Keratinocyte (primary cell): ENCODE results near the gene CD3E. TPM values are rescaled to one million over a fixed set of nuclear protein-coding genes. Genes with fewer than 3 reads are reported as not detected.
A peak's percentile ranks its signal among the peaks of the same experiment; 100 is the strongest.

Experiments used
- DNase-seq: peaks from one replicate; pipeline ENCODE4 v3.0.0-alpha.2; 2011; ENCODE audit warnings: low read depth, missing footprints, low spot score
- FAIRE-seq: peaks from 2 replicates; lab custom pipeline; 2011; peaks lifted over from hg19 to GRCh38; lab: Jason Lieb, UNC
- H2AFZ ChIP-seq: 2 replicates; pipeline ENCODE4 v1.6.0; 2012; ENCODE audit warnings: low read length, control low read depth, inconsistent platforms; ENCODE audit not compliant: control insufficient read depth
- H3K27ac ChIP-seq: 2 replicates; pipeline ENCODE4 v1.5.1; 2011; ENCODE audit warnings: low read length; ENCODE audit not compliant: control insufficient read depth, insufficient read depth
- H3K27me3 ChIP-seq: 3 replicates; pipeline ENCODE4 v1.6.0; 2011; ENCODE audit warnings: low read length; ENCODE audit not compliant: control insufficient read depth, insufficient read depth; ENCODE audit errors: extremely low read depth
- H3K36me3 ChIP-seq, 2 experiments: 2 replicates in 1 of 2; 3 replicates in 1 of 2; pipeline ENCODE4 v1.5.1; 2011; ENCODE audit warnings: low read length in 2 of 2, mild to moderate bottlenecking in 1 of 2; ENCODE audit not compliant: control insufficient read depth in 2 of 2, insufficient read depth in 2 of 2; ENCODE audit errors: extremely low read depth in 1 of 2
- H3K4me1 ChIP-seq: 3 replicates; pipeline ENCODE4 v1.5.1; 2011; ENCODE audit warnings: low read length; ENCODE audit not compliant: control insufficient read depth, insufficient read depth; ENCODE audit errors: extremely low read depth
- H3K4me2 ChIP-seq: 3 replicates; pipeline ENCODE4 v1.6.0; 2011; ENCODE audit warnings: low read depth, low read length; ENCODE audit not compliant: control insufficient read depth, insufficient read depth; ENCODE audit errors: extremely low read depth
- H3K4me3 ChIP-seq, 3 experiments: fragments of 200-600 bp in 1 of 3; sonication (generic) in 1 of 3; 2 replicates in 2 of 3; 3 replicates in 1 of 3; pipeline ENCODE4 v1.5.1; 2011 to 2016; ENCODE audit warnings: low read length in 3 of 3, mild to moderate bottlenecking in 3 of 3, control low read depth in 2 of 3, inconsistent platforms in 1 of 3, low read depth in 1 of 3, mixed read lengths in 1 of 3, mixed run types in 1 of 3, moderate library complexity in 1 of 3; ENCODE audit not compliant: control insufficient read depth in 2 of 3, insufficient read depth in 2 of 3; ENCODE audit errors: extremely low read depth in 1 of 3
- H3K79me2 ChIP-seq: 2 replicates; pipeline ENCODE4 v1.6.0; 2012; ENCODE audit warnings: low read length; ENCODE audit not compliant: control insufficient read depth, insufficient read depth
- H3K9ac ChIP-seq: 3 replicates; pipeline ENCODE4 v1.6.0; 2011; ENCODE audit warnings: low read length; ENCODE audit not compliant: control insufficient read depth, insufficient read depth; ENCODE audit errors: extremely low read depth
- H3K9me1 ChIP-seq: 3 replicates; pipeline ENCODE4 v1.6.0; 2011; ENCODE audit warnings: low read length; ENCODE audit not compliant: control insufficient read depth, insufficient read depth; ENCODE audit errors: extremely low read depth
- H3K9me3 ChIP-seq: 2 replicates; pipeline ENCODE4 v1.5.1; 2012; ENCODE audit warnings: low read depth, low read length; ENCODE audit not compliant: control insufficient read depth
- H4K20me1 ChIP-seq: 3 replicates; pipeline ENCODE4 v1.6.0; 2011; ENCODE audit warnings: low read length; ENCODE audit not compliant: control insufficient read depth, insufficient read depth; ENCODE audit errors: extremely low read depth
- CTCF ChIP-seq, 3 experiments: IDR thresholded peaks in 1 of 3; conservative IDR thresholded peaks in 1 of 3; optimal IDR thresholded peaks in 1 of 3; 2 replicates in 2 of 3; 3 replicates in 1 of 3; pipeline versions ENCODE3 to v1.5.1; 2011; ENCODE audit warnings: low read length in 3 of 3, mild to moderate bottlenecking in 3 of 3, moderate library complexity in 2 of 3, control low read depth in 1 of 3, inconsistent platforms in 1 of 3; ENCODE audit not compliant: insufficient read depth in 2 of 3; ENCODE audit errors: extremely low read depth in 1 of 3
- EZH2 ChIP-seq: IDR thresholded peaks from one replicate; pipeline ENCODE4 v1.6.1; 2012; ENCODE audit warnings: inconsistent platforms, mild to moderate bottlenecking, low read length, moderate library complexity
- dilution Hi-C: fragments of 300-500 bp; cut with MboI; formaldehyde crosslinking; loops from one replicate; pipeline ENCODE4 v1.7.0; 2020; ENCODE audit warnings: low sequenced_read_pairs; ENCODE audit not compliant: extremely low pct_ligation_motif_present
- polyA plus RNA-seq, 5 experiments: library from polyadenylated mRNA; depleted of rRNA in 3 of 5; stranded (reverse) in 3 of 5; stranded (forward) in 1 of 5; unstranded in 1 of 5; fragments of >200 nt; gene quantifications; 1 replicate in 1 of 5; 2 replicates in 3 of 5; 3 replicates in 1 of 5; pipeline versions ENCODE4 v1.2.1 to v1.2.3, GENCODE V29; 2011 to 2012; ENCODE audit warnings: missing spikeins in 2 of 5, low read depth in 1 of 5, low replicate concordance in 1 of 5

CD3E gene
- polyA plus RNA-seq, 1 donor (not counting 4 experiments of a cell fraction or from before 2014, with no cell fraction given) = not detected

DNA sequence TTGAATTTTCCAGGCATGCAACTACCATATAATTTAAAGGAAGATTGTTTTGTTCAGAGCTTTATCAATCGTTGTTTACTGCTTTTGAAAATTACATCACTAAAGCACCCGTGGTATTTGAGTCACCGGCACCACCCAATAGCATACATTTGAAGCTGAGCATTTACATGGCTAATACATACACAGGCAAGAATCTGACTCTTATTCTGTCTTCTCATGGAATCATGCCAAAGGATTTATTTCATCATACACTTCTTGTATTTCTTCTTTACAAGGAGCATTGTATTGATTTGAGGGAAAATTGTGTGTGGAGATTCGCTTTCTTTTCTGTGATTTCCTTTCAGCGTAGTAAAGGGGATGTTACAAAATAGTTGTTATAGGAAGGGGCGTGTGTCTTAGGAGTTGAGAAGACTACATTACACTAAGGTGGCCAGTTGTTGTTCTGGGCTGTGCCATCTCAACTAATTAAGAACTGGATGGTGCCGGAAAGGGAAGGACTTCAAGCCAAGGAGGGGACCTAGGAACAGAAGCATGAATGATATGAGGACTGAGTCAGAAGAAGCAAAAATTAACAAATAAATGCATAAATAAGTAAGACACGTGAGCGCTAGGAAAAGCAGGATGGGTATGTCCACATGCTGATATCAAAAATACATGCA lies 12.9 kb upstream of the CD3E start:
- H3K79me2 ChIP-seq = no peaks in the 10 kb centered on the region
- H3K4me2 ChIP-seq = peak overlapping the region; percentile 76
- H3K4me1 ChIP-seq = peaks cover 28% of the 10 kb centered on the region
- no peaks in the 10 kb centered on the region for H3K9me1 ChIP-seq
- DNase-seq (peak; percentile 40), FAIRE-seq (peak; percentile 78)
- TF ChIP-seq CTCF (optimal IDR thresholded peaks at IDR 0.05 in 1 of 3, IDR thresholded peaks at IDR 0.05 in 1 of 3, conservative IDR thresholded peaks at IDR 0.05 in 1 of 3; ENCODE audit: extremely low read depth in 1 of 3, insufficient read depth in 2 of 3, low read length in 3 of 3) (no peak), EZH2 (no peak)
- H4K20me1 ChIP-seq = no peaks in the 10 kb centered on the region
- peak overlapping the region; percentile 52 for H3K9ac ChIP-seq
- H3K27ac ChIP-seq = peak overlapping the region; percentile 62
- no peaks in the 10 kb centered on the region for H3K36me3 ChIP-seq
- H3K27me3 ChIP-seq = no peaks in the 10 kb centered on the region
- H2AFZ ChIP-seq = peak overlapping the region; percentile 13
- dilution Hi-C loops = no loop called here
- peak overlapping the region in 1 of 3 experiments; percentile 50 for H3K4me3 ChIP-seq
- H3K9me3 ChIP-seq = no peaks in the 10 kb centered on the region

- no peaks in the 10 kb centered on the region for H3K9me3 ChIP-seq
- no peaks in the 10 kb centered on the region for H3K79me2 ChIP-seq
- dilution Hi-C loops = no loop called here
- no peaks in the 10 kb centered on the region for H3K36me3 ChIP-seq
- peaks cover 20% of the 10 kb centered on the region for H3K4me1 ChIP-seq
- DNase-seq (no peak), FAIRE-seq (no peak)
- no peaks in the 10 kb centered on the region for H3K9me1 ChIP-seq
- H3K4me3 ChIP-seq = no peak overlapping the region
- H4K20me1 ChIP-seq = no peaks in the 10 kb centered on the region
- TF ChIP-seq EZH2 (no peak), CTCF (optimal IDR thresholded peaks at IDR 0.05 in 1 of 3, IDR thresholded peaks at IDR 0.05 in 1 of 3, conservative IDR thresholded peaks at IDR 0.05 in 1 of 3; ENCODE audit: extremely low read depth in 1 of 3, insufficient read depth in 2 of 3, low read length in 3 of 3) (no peak)
- no peaks in the 10 kb centered on the region for H3K27me3 ChIP-seq
- no peak overlapping the region for H2AFZ ChIP-seq
- no peak overlapping the region for H3K4me2 ChIP-seq
- no peak overlapping the region for H3K27ac ChIP-seq
- H3K9ac ChIP-seq = no peak overlapping the region
These were observed 10.5 kb upstream of the CD3E start for GRCh38 chr11:118294053-118294452.
